ENCODE measurements around the gene CCBE1.

DNA sequence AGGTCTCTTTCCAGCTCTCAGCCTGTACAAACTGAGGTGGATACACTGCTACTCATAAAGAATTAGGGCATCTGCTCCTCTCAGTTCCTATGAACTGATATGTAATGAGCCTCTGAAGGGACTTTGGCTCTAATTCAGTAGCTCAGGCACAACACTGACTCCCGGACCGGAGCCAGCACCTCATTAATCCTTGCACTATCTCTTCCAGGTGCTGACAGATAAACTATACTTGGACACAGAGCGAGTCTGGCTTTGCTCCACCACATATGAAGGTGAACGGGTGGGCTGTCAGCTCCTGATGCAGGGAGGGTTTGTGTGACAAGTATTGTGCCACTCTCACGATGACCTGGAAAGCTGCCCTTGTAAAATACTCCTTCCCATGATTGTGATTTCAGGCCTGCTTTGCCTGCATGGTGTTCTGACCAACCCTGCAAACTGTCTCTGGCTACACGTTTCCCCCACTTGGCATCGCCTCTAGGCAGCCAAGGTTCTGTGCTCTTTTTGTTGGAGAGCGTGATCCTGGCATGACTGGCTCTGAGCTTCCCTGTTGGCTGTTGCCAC is 226.6 kb downstream of the CCBE1 start:
- TF ChIP-seq, protein P1, sequence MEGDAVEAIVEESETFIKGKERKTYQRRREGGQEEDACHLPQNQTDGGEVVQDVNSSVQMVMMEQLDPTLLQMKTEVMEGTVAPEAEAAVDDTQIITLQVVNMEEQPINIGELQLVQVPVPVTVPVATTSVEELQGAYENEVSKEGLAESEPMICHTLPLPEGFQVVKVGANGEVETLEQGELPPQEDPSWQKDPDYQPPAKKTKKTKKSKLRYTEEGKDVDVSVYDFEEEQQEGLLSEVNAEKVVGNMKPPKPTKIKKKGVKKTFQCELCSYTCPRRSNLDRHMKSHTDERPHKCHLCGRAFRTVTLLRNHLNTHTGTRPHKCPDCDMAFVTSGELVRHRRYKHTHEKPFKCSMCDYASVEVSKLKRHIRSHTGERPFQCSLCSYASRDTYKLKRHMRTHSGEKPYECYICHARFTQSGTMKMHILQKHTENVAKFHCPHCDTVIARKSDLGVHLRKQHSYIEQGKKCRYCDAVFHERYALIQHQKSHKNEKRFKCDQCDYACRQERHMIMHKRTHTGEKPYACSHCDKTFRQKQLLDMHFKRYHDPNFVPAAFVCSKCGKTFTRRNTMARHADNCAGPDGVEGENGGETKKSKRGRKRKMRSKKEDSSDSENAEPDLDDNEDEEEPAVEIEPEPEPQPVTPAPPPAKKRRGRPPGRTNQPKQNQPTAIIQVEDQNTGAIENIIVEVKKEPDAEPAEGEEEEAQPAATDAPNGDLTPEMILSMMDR (conservative IDR thresholded peaks at IDR 0.05 in 1 of 2, IDR thresholded peaks at IDR 0.05 in 1 of 2; ENCODE audit: low read depth in 1 of 2, low read length in 2 of 2) = no peak
- no peak for TF ChIP-seq EZH2 (IDR thresholded peaks at IDR 0.05; ENCODE audit: low read length, missing control alignments)
